WERI-Rb-1 (cell line): Measurements from ENCODE around the gene CREM.

Experiments
- DNase-seq: peaks from one replicate; pipeline ENCODE4 v3.0.0-alpha.2; 2020
- H3K27ac ChIP-seq: fragments of 250-450 bp; sonication (Bioruptor Pico); 2 replicates; pipeline ENCODE4 v1.5.1; 2020; ENCODE audit warnings: mild to moderate bottlenecking, moderate library complexity
- H3K27me3 ChIP-seq: fragments of 250-450 bp; sonication (Bioruptor Pico); 2 replicates; pipeline ENCODE4 v1.5.1; 2021; ENCODE audit warnings: mild to moderate bottlenecking, low read depth, moderate library complexity; ENCODE audit not compliant: insufficient read depth, severe bottlenecking
- H3K36me3 ChIP-seq: fragments of 250-450 bp; sonication (Bioruptor Pico); 2 replicates; pipeline ENCODE4 v1.5.1; 2020; ENCODE audit warnings: mild to moderate bottlenecking, moderate library complexity
- H3K4me3 ChIP-seq: 2 replicates; pipeline ENCODE4 v1.5.1; 2011; ENCODE audit warnings: low read depth, mild to moderate bottlenecking, control low read depth, low read length
- H3K9me3 ChIP-seq: fragments of 250-450 bp; sonication (Bioruptor Pico); 2 replicates; pipeline ENCODE4 v1.5.1; 2021; ENCODE audit warnings: mild to moderate bottlenecking, moderate library complexity; ENCODE audit not compliant: severe bottlenecking
- TF ChIP-seq, protein P1 (sequence below): IDR thresholded peaks from 2 replicates; pipeline ENCODE4 v1.5.1; 2011; ENCODE audit warnings: low read depth, mild to moderate bottlenecking, control low read depth, inconsistent platforms, low read length

CREM gene

DNA sequence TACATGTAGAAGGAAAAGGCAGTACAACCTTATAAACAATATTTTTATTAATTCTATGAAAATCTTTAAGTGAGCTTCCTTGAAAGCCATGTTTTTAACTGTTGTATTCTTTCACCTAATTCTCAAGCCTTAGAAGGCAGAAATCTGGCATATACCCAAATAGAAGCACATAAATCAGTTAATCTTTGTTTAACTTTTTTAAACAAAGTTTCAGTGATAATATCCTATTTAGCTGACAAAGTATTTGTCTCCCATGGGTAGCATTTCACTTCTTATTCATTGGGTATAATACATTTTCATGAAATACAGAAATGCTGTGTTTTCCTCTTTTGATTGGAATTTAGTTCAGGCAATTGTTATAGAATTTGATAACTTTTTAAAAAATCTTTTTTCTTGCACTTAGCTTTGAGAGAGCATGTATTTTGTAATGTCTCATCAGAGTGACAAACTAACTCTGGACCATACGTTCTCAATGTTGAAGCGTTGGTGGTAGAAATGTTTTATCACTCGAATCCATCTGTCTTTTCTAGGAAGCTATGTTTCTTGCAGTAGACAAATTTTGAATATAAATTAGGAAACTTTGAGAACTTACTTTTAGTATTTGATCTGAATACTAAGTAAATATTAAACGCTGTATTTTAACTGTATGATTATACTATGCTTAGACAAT lies 78.1 kb downstream of the CREM start:
- no peaks in the 10 kb centered on the region for H3K36me3 ChIP-seq
- H3K27ac ChIP-seq = no peak overlapping the region
- no peak for DNase-seq
- no peak overlapping the region for H3K4me3 ChIP-seq
- H3K9me3 ChIP-seq = no peaks in the 10 kb centered on the region
- TF ChIP-seq, protein P1, sequence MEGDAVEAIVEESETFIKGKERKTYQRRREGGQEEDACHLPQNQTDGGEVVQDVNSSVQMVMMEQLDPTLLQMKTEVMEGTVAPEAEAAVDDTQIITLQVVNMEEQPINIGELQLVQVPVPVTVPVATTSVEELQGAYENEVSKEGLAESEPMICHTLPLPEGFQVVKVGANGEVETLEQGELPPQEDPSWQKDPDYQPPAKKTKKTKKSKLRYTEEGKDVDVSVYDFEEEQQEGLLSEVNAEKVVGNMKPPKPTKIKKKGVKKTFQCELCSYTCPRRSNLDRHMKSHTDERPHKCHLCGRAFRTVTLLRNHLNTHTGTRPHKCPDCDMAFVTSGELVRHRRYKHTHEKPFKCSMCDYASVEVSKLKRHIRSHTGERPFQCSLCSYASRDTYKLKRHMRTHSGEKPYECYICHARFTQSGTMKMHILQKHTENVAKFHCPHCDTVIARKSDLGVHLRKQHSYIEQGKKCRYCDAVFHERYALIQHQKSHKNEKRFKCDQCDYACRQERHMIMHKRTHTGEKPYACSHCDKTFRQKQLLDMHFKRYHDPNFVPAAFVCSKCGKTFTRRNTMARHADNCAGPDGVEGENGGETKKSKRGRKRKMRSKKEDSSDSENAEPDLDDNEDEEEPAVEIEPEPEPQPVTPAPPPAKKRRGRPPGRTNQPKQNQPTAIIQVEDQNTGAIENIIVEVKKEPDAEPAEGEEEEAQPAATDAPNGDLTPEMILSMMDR = no peak
- no peaks in the 10 kb centered on the region for H3K27me3 ChIP-seq

DNA sequence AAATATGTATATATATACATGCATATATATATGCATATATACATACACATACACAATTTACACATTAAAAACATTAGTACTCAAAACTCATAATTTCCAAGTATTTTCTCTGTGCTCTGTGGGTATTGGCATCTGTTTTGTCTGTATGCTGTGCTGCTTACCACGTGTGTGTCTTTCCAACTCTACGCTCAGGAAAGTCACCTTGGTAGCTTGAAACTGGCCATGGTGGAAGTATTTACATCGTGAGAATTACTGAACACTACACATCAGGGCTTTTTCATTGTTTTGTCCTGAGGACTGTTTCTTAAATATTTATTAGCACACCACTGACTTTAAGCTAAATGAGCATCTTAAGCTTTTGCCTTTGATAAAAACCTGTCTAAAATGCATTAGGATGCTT lies 79.6 kb downstream of the CREM start:
- H3K4me3 ChIP-seq = no peak overlapping the region

DNA sequence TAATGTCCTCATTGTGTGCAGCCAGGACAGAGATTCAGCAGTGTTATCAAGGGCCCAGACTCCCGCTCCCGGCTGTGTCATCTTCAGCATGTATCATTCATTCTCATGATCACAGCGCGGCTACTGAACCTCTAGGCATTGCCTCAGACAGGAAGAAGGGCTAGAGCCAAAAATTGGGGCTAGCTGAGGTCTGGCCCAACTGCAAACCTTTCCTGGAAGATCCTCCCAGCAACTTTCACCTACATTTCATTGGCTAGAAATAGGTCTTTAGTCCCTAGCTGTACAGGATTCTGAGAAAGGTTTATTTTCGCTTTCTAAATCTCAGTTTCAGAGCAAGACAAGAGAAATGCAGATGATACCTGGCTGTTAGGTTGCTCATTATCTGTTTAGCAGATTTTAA lies 81.9 kb downstream of the CREM start:
- H3K36me3 ChIP-seq = no peaks in the 10 kb centered on the region
- no peak overlapping the region for H3K27ac ChIP-seq
- no peaks in the 10 kb centered on the region for H3K27me3 ChIP-seq
- H3K9me3 ChIP-seq = no peaks in the 10 kb centered on the region
- DNase-seq = no peak
- TF ChIP-seq, protein P1 = no peak
- H3K4me3 ChIP-seq = no peak overlapping the region

More for the DNA sequence above, 79.6 kb downstream of the CREM start:
- H3K36me3 ChIP-seq = no peaks in the 10 kb centered on the region
- TF ChIP-seq, protein P1 = no peak
- no peak overlapping the region for H3K27ac ChIP-seq
- H3K27me3 ChIP-seq = no peaks in the 10 kb centered on the region
- DNase-seq = no peak
- no peaks in the 10 kb centered on the region for H3K9me3 ChIP-seq

DNA sequence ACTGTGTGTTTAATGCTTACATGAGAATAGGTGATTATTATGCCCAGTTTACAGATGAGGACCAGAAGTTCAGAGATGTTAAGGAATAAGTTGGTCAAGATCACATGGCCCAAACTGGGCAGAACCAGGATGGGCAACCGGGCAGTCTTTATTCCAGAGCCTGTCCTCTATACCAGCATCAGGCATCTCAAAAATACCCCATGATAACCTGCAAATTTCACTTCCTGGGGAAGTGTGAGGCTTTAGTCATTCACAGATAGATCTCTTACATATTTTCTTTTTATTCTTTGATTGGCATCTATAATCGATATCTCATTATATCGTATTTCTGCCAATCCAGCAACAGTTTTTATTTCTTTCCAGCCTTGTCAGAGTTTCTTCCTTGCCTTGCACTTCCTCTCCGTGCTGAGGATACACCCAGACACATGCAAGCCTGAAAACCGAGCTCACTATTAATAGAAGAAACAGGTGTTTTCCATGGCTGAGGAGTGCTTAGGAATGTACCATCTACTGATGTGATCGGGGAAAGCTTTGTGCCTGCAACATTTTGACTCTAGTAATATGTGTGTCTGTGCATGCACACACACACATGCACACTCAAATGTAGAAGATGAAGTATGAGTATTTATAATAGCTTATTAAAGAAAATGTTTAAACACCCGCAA lies 82.4 kb downstream of the CREM start:
- no peak overlapping the region for H3K4me3 ChIP-seq

DNA sequence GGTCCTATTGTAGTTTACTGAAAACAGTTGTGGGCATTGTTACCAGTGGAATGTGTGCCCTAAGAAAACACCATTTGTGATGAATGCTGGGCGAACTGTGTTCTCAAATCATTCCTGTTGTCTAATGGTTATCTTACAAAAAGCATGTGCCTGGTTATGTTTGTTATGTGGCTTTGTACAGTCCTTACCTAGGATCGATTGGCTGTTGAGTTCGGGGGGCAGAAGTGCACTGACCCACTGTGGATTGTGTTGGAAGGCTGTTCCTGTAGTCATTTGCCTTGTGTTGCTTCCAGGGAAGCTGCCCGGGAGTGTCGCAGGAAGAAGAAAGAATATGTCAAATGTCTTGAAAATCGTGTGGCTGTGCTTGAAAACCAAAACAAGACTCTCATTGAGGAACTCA lies 84.3 kb downstream of the CREM start:
- H3K27ac ChIP-seq = no peak overlapping the region
- no peaks in the 10 kb centered on the region for H3K27me3 ChIP-seq
- no peak for DNase-seq
- no peak overlapping the region for H3K4me3 ChIP-seq
- H3K36me3 ChIP-seq = no peaks in the 10 kb centered on the region
- TF ChIP-seq, protein P1 = no peak
- H3K9me3 ChIP-seq = no peaks in the 10 kb centered on the region

More for the DNA sequence above, 82.4 kb downstream of the CREM start:
- Histone ChIP-seq H3K36me3 (no peaks in the 10 kb centered on the region), H3K27me3 (no peaks in the 10 kb centered on the region), H3K27ac (no peak overlapping the region), H3K9me3 (no peaks in the 10 kb centered on the region)
- TF ChIP-seq, protein P1 = no peak
- DNase-seq = no peak

DNA sequence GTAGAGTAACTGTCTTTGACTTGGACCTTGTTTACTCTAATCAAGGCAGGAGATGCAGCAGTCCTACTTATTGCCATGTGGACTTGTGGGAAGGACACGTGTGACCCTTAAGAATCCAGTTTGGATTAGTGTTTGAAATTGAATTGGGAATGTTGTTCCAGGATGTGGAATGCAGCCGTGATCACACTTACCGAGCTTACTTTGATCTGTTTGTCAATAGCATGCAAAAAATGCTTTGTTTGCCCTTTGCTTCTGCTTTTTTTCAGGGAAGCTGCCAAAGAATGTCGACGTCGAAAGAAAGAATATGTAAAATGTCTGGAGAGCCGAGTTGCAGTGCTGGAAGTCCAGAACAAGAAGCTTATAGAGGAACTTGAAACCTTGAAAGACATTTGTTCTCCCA lies 84.7 kb downstream of the CREM start:
- Histone ChIP-seq H3K27me3 (no peaks in the 10 kb centered on the region), H3K9me3 (no peaks in the 10 kb centered on the region), H3K27ac (no peak overlapping the region), H3K36me3 (no peaks in the 10 kb centered on the region), H3K4me3 (no peak overlapping the region)
- DNase-seq = no peak
- TF ChIP-seq, protein P1 = no peak
